ENCODE data around the gene NTM.

The NTM gene

GRCh38 chr11:131880976-131881375 lies 510.6 kb downstream of the NTM start:
- DNase-seq: no peak

GRCh38 chr11:131883332-131883731 lies 512.9 kb downstream of the NTM start:
- no peak for DNase-seq

GRCh38 chr11:131884461-131885073 lies 514.2 kb downstream of the NTM start:
- no peak for DNase-seq

GRCh38 chr11:131885431-131885830 lies 515.0 kb downstream of the NTM start:
- no peak for DNase-seq

- no peak for DNase-seq
Observed at GRCh38 chr11:131886201-131886600, 515.8 kb downstream of the NTM start.

GRCh38 chr11:131888230-131888855 lies 517.9 kb downstream of the NTM start:
- no peak for DNase-seq

- DNase-seq: no peak
Observed at GRCh38 chr11:131889146-131889577, 518.7 kb downstream of the NTM start.

GRCh38 chr11:131889760-131890581 lies 519.6 kb downstream of the NTM start:
- no peak for DNase-seq

- DNase-seq: no peak
Observed at GRCh38 chr11:131893103-131893890, 522.9 kb downstream of the NTM start.

- DNase-seq: no peak
Observed at GRCh38 chr11:131893988-131894387, 523.6 kb downstream of the NTM start.

GRCh38 chr11:131894615-131895544 lies 524.5 kb downstream of the NTM start:
- no peak for DNase-seq

GRCh38 chr11:131895865-131896264 lies 525.5 kb downstream of the NTM start:
- no peak for DNase-seq

GRCh38 chr11:131896978-131897615 lies 526.7 kb downstream of the NTM start:
- DNase-seq: no peak

- DNase-seq: no peak
Observed at GRCh38 chr11:131897956-131898355, 527.5 kb downstream of the NTM start.

GRCh38 chr11:131898949-131899348 lies 528.5 kb downstream of the NTM start:
- no peak for DNase-seq

GRCh38 chr11:131899950-131900580 lies 529.6 kb downstream of the NTM start:
- no peak for DNase-seq

- no peak for DNase-seq
Observed at GRCh38 chr11:131902421-131902820, 532.0 kb downstream of the NTM start.

GRCh38 chr11:131903074-131903473 lies 532.7 kb downstream of the NTM start:
- no peak for DNase-seq

- no peak for DNase-seq
Observed at GRCh38 chr11:131904756-131905155, 534.3 kb downstream of the NTM start.

- no peak for DNase-seq
Observed at GRCh38 chr11:131906963-131907362, 536.5 kb downstream of the NTM start.

- no peak for DNase-seq
Observed at GRCh38 chr11:131907371-131907770, 537.0 kb downstream of the NTM start.
